Measurements from ENCODE around the gene C1orf167.

DNA sequence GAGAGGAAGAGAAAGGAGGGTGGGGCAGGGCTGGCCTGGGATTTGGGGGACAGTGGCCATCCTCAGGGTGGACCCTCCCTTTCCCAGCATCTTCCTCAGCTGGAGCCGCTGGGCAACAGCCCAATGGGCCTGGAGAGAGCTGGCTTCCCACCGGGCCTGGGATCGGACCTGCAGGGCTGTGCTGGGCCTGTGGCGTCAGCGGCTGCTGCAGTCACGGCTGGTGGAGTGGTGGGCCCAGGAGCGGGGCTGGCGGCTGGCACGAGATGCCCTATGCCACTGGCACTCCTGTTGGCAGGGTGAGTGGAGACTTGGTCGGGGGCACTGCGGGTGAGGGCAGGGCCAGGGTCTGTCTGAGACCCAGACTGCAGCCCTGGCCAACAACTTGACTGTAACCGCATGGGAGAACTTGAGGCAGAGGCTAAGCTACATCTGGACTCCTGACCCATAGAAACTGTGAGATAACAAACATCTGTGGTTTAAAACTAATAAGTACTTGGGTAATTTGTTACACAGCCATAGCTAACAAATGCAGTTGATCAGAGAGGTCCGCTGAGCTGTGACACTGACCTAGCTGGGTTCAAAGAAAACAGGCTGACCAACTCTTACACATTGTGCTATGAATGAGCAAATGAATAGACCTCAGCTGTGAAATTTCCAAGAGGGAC is 17.9 kb downstream of the C1orf167 start:
- TF ChIP-seq EZH2 (IDR thresholded peaks at IDR 0.05; ENCODE audit: borderline replicate concordance, control insufficient read depth, low read depth, low read length) (no peak), BMI1 (IDR thresholded peaks at IDR 0.05; ENCODE audit: borderline replicate concordance) (no peak), BHLHE40 (IDR thresholded peaks at IDR 0.05; ENCODE audit: borderline replicate concordance in 1 of 2, low read depth in 2 of 2, low read length in 1 of 2) (no peak)
- TF ChIP-seq, protein P1, sequence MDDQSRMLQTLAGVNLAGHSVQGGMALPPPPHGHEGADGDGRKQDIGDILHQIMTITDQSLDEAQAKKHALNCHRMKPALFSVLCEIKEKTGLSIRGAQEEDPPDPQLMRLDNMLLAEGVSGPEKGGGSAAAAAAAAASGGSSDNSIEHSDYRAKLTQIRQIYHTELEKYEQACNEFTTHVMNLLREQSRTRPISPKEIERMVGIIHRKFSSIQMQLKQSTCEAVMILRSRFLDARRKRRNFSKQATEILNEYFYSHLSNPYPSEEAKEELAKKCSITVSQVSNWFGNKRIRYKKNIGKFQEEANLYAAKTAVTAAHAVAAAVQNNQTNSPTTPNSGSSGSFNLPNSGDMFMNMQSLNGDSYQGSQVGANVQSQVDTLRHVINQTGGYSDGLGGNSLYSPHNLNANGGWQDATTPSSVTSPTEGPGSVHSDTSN (IDR thresholded peaks at IDR 0.05; ENCODE audit: insufficient replicate concordance, low read depth, low read length), result no peak
- TF ChIP-seq, protein P2, sequence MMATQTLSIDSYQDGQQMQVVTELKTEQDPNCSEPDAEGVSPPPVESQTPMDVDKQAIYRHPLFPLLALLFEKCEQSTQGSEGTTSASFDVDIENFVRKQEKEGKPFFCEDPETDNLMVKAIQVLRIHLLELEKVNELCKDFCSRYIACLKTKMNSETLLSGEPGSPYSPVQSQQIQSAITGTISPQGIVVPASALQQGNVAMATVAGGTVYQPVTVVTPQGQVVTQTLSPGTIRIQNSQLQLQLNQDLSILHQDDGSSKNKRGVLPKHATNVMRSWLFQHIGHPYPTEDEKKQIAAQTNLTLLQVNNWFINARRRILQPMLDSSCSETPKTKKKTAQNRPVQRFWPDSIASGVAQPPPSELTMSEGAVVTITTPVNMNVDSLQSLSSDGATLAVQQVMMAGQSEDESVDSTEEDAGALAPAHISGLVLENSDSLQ (IDR thresholded peaks at IDR 0.05), result no peak
